ENCODE results near the gene KLF7. TPM values are rescaled to one million over a fixed set of nuclear protein-coding genes. Genes with fewer than 3 reads are reported as not detected.

KLF7 gene
- total RNA-seq, 1 donor from 2014 or later = 36.7 TPM

- H3K4me1 Mint-ChIP-seq (ENCODE audit: unreplicated experiment) = no peaks in the 10 kb centered on the region
- TF ChIP-seq CTCF (IDR thresholded peaks at IDR 0.05) = no peak
- no peak overlapping the region for H3K27ac Mint-ChIP-seq (ENCODE audit: unreplicated experiment)
- H3K27me3 Mint-ChIP-seq (ENCODE audit: unreplicated experiment) = no peaks in the 10 kb centered on the region
- H3K9me3 Mint-ChIP-seq (ENCODE audit: unreplicated experiment) = peaks cover 8% of the 10 kb centered on the region
- H3K4me3 Mint-ChIP-seq (ENCODE audit: unreplicated experiment) = no peak overlapping the region
- no peak for DNase-seq (ENCODE audit: extremely low spot score, unreplicated experiment)
- no peaks in the 10 kb centered on the region for H3K36me3 Mint-ChIP-seq (ENCODE audit: unreplicated experiment)
Observed at GRCh38 chr2:207205173-207205957, 39.6 kb upstream of the KLF7 start.

- DNase-seq (ENCODE audit: extremely low spot score, unreplicated experiment) = no peak
- H3K27me3 Mint-ChIP-seq (ENCODE audit: unreplicated experiment) = no peaks in the 10 kb centered on the region
- H3K4me3 Mint-ChIP-seq (ENCODE audit: unreplicated experiment) = no peak overlapping the region
- no peaks in the 10 kb centered on the region for H3K36me3 Mint-ChIP-seq (ENCODE audit: unreplicated experiment)
- TF ChIP-seq CTCF (IDR thresholded peaks at IDR 0.05) = no peak
- H3K9me3 Mint-ChIP-seq (ENCODE audit: unreplicated experiment) = no peaks in the 10 kb centered on the region
- no peak overlapping the region for H3K27ac Mint-ChIP-seq (ENCODE audit: unreplicated experiment)
- no peaks in the 10 kb centered on the region for H3K4me1 Mint-ChIP-seq (ENCODE audit: unreplicated experiment)
Observed at GRCh38 chr2:207203056-207203455, 37.3 kb upstream of the KLF7 start.

- H3K36me3 Mint-ChIP-seq (ENCODE audit: unreplicated experiment) = no peaks in the 10 kb centered on the region
- no peak for TF ChIP-seq CTCF (IDR thresholded peaks at IDR 0.05)
- no peaks in the 10 kb centered on the region for H3K27me3 Mint-ChIP-seq (ENCODE audit: unreplicated experiment)
- DNase-seq (ENCODE audit: extremely low spot score, unreplicated experiment) = no peak
- no peaks in the 10 kb centered on the region for H3K4me1 Mint-ChIP-seq (ENCODE audit: unreplicated experiment)
- no peak overlapping the region for H3K27ac Mint-ChIP-seq (ENCODE audit: unreplicated experiment)
- no peak overlapping the region for H3K4me3 Mint-ChIP-seq (ENCODE audit: unreplicated experiment)
- H3K9me3 Mint-ChIP-seq (ENCODE audit: unreplicated experiment) = no peaks in the 10 kb centered on the region
Observed at GRCh38 chr2:207202645-207203044, 36.9 kb upstream of the KLF7 start.

- no peak for DNase-seq (ENCODE audit: extremely low spot score, unreplicated experiment)
- no peaks in the 10 kb centered on the region for H3K4me1 Mint-ChIP-seq (ENCODE audit: unreplicated experiment)
- no peak for TF ChIP-seq CTCF (IDR thresholded peaks at IDR 0.05)
- no peak overlapping the region for H3K4me3 Mint-ChIP-seq (ENCODE audit: unreplicated experiment)
- H3K27ac Mint-ChIP-seq (ENCODE audit: unreplicated experiment) = no peak overlapping the region
- no peaks in the 10 kb centered on the region for H3K27me3 Mint-ChIP-seq (ENCODE audit: unreplicated experiment)
- H3K9me3 Mint-ChIP-seq (ENCODE audit: unreplicated experiment) = no peaks in the 10 kb centered on the region
- no peaks in the 10 kb centered on the region for H3K36me3 Mint-ChIP-seq (ENCODE audit: unreplicated experiment)
Observed at GRCh38 chr2:207201416-207201815, 35.7 kb upstream of the KLF7 start.

- DNase-seq (ENCODE audit: extremely low spot score, unreplicated experiment) = no peak
- H3K27ac Mint-ChIP-seq (ENCODE audit: unreplicated experiment) = no peak overlapping the region
- no peaks in the 10 kb centered on the region for H3K36me3 Mint-ChIP-seq (ENCODE audit: unreplicated experiment)
- no peak for TF ChIP-seq CTCF (IDR thresholded peaks at IDR 0.05)
- no peak overlapping the region for H3K4me3 Mint-ChIP-seq (ENCODE audit: unreplicated experiment)
- no peaks in the 10 kb centered on the region for H3K4me1 Mint-ChIP-seq (ENCODE audit: unreplicated experiment)
- H3K27me3 Mint-ChIP-seq (ENCODE audit: unreplicated experiment) = no peaks in the 10 kb centered on the region
- H3K9me3 Mint-ChIP-seq (ENCODE audit: unreplicated experiment) = no peaks in the 10 kb centered on the region
Observed at GRCh38 chr2:207200136-207200535, 34.4 kb upstream of the KLF7 start.
